ENCODE data around the gene CACHD1. TPM values are rescaled to one million over a fixed set of nuclear protein-coding genes. Genes with fewer than 3 reads are reported as not detected.

CACHD1 gene
- total and polyA plus RNA-seq, 4 donors = 4.7 to 49.6 (median 12.5) TPM

- WGBS, 2 donors = 81 to 91% methylated on average over 3 of the region's 3 CpGs
- peak; percentile 90 to 96 (median 95) for DNase-seq
Observed at GRCh38 chr1:64578270-64578973, 108.5 kb downstream of the CACHD1 start.

GRCh38 chr1:64579767-64580166 is 109.8 kb downstream of the CACHD1 start:
- Histone ChIP-seq H3K9ac (ENCODE audit: insufficient read depth in 1 of 2, low read length in 2 of 2) (peak overlapping the region in 1 of 2 donors; percentile 43), H3K4me3 (no peak overlapping the region), H3K27me3 (ENCODE audit: control insufficient read depth in 3 of 3, insufficient read depth in 3 of 3, low read length in 2 of 3) (no peaks in the 10 kb centered on the region), H3K4me1 (ENCODE audit: control insufficient read depth in 5 of 5, insufficient read depth in 5 of 5, low read length in 5 of 5) (peaks cover 0 to 13% (median 0%) of the 10 kb centered on the region in 5 donors), H3K9me3 (ENCODE audit: control insufficient read depth in 4 of 4, insufficient read depth in 3 of 4, low read length in 3 of 4) (no peaks in the 10 kb centered on the region), H3K36me3 (ENCODE audit: control insufficient read depth in 4 of 4, insufficient read depth in 4 of 4, low read length in 4 of 4) (no peaks in the 10 kb centered on the region), H3K27ac (ENCODE audit: low read depth in 1 of 2, low read length in 1 of 2) (no peak overlapping the region)
- DNase-seq = peak in 2 of 3 donors; percentile 58
- no peak for TF ChIP-seq CTCF (IDR thresholded peaks at IDR 0.05; ENCODE audit: control extremely low read depth, extremely low read depth)
- WGBS, 2 donors = 79 to 85% methylated on average over 5 of the region's 5 CpGs
- ATAC-seq (ENCODE audit: insufficient read depth, low FRiP score) = no peak

More at GRCh38 chr1:64578270-64578973, 108.5 kb downstream of the CACHD1 start:
- H3K27me3 ChIP-seq (ENCODE audit: control insufficient read depth in 3 of 3, insufficient read depth in 3 of 3, low read length in 2 of 3) = no peaks in the 10 kb centered on the region
- H3K9me3 ChIP-seq (ENCODE audit: control insufficient read depth in 4 of 4, insufficient read depth in 3 of 4, low read length in 3 of 4) = no peaks in the 10 kb centered on the region
- ATAC-seq (ENCODE audit: insufficient read depth, low FRiP score) = no peak
- H3K27ac ChIP-seq (ENCODE audit: low read depth in 1 of 2, low read length in 1 of 2) = no peak overlapping the region
- H3K4me3 ChIP-seq = no peak overlapping the region
- no peak for TF ChIP-seq CTCF (IDR thresholded peaks at IDR 0.05; ENCODE audit: control extremely low read depth, extremely low read depth)
- no peak overlapping the region for H3K9ac ChIP-seq (ENCODE audit: insufficient read depth in 1 of 2, low read length in 2 of 2)
- H3K4me1 ChIP-seq (ENCODE audit: control insufficient read depth in 5 of 5, insufficient read depth in 5 of 5, low read length in 5 of 5) = peaks cover 0 to 13% (median 0%) of the 10 kb centered on the region in 5 donors
- no peaks in the 10 kb centered on the region for H3K36me3 ChIP-seq (ENCODE audit: control insufficient read depth in 4 of 4, insufficient read depth in 4 of 4, low read length in 4 of 4)

DNA sequence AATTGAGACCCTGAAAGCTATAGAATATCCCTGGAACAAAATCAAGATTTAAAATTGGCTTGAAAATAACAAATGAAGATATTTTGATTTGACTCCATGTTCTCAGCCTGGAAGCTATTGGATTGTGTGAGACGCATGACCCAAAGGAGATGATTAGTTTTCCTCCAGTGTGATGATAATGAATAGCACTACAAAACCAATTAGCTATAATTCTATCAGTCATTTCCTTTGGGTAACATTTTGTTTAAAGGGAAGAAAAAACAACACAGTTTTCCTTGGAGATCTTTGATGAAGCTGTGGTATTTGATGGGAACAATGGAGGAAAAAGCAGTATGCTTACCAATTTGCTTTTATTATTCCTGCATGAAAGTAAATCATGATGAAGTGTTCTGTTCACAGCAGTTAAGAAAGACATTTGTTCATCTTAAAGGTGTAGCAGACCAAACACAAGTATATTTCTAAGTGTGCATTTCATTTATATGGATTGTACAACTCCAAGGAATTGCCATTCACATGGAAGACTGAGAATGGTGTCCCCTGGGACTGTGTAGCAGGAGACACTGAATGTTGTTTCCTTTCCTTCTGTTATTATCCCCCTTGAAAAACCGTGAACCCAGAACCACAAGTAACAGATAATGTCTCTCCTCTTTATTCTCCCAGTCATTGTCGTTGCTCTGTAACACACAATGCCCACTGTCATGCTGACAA is 111.4 kb downstream of the CACHD1 start:
- DNase-seq = no peak
- Histone ChIP-seq H3K27ac (ENCODE audit: low read depth in 1 of 2, low read length in 1 of 2) (peak overlapping the region in 1 of 2 donors; percentile 21), H3K36me3 (ENCODE audit: control insufficient read depth in 4 of 4, insufficient read depth in 4 of 4, low read length in 4 of 4) (peaks cover 0 to 3% (median 0%) of the 10 kb centered on the region in 4 donors), H3K4me3 (no peak overlapping the region), H3K4me1 (ENCODE audit: control insufficient read depth in 5 of 5, insufficient read depth in 5 of 5, low read length in 5 of 5) (peaks cover 0 to 13% (median 0%) of the 10 kb centered on the region in 5 donors), H3K9ac (ENCODE audit: insufficient read depth in 1 of 2, low read length in 2 of 2) (no peak overlapping the region), H3K27me3 (ENCODE audit: control insufficient read depth in 3 of 3, insufficient read depth in 3 of 3, low read length in 2 of 3) (no peaks in the 10 kb centered on the region), H3K9me3 (ENCODE audit: control insufficient read depth in 4 of 4, insufficient read depth in 3 of 4, low read length in 3 of 4) (no peaks in the 10 kb centered on the region)
- 77 to 82% methylated on average over 3 of the region's 3 CpGs for WGBS, 2 donors
- TF ChIP-seq CTCF (IDR thresholded peaks at IDR 0.05; ENCODE audit: control extremely low read depth, extremely low read depth) = no peak
- ATAC-seq (ENCODE audit: insufficient read depth, low FRiP score) = no peak

Data from lung (tissue), 12 donors.